Measurements from ENCODE around the gene LIPC. TPM values are rescaled to one million over a fixed set of nuclear protein-coding genes. Genes with fewer than 3 reads are reported as not detected.

The LIPC gene
- total and polyA plus RNA-seq, 7 donors, result 0.36 to 3.0 (median 0.83) TPM; not detected in 2

DNA sequence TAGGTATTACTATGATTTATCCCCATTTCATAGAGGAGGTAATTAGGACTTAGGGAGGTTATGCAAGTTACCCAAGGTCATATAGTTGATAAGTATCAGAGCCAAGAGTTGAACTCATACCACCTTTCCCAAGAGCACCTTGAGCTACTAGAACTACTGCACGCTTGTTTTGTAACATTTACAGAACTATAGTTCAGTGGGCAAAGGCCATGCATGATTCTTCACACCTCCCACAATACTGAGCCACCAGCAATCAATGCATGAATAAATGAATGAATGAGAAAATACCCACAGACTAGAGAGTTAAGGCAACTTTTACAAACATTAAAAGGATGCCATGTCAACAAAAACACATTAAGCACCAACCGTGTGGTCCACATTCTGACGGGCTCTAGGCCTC lies 46.8 kb downstream of the LIPC start:
- Histone ChIP-seq H3K36me3 (no peaks in the 10 kb centered on the region), H3K27ac (no peak overlapping the region), H3K4me1 (peaks cover 0 to 4% (median under 1%) of the 10 kb centered on the region in 4 donors), H3K4me3 (no peak overlapping the region), H3K27me3 (no peaks in the 10 kb centered on the region), H3K9me3 (no peaks in the 10 kb centered on the region)
- no peak for DNase-seq
- 94 to 97% methylated on average over 3 of the region's 3 CpGs for WGBS, 2 donors
- TF ChIP-seq, protein P1, sequence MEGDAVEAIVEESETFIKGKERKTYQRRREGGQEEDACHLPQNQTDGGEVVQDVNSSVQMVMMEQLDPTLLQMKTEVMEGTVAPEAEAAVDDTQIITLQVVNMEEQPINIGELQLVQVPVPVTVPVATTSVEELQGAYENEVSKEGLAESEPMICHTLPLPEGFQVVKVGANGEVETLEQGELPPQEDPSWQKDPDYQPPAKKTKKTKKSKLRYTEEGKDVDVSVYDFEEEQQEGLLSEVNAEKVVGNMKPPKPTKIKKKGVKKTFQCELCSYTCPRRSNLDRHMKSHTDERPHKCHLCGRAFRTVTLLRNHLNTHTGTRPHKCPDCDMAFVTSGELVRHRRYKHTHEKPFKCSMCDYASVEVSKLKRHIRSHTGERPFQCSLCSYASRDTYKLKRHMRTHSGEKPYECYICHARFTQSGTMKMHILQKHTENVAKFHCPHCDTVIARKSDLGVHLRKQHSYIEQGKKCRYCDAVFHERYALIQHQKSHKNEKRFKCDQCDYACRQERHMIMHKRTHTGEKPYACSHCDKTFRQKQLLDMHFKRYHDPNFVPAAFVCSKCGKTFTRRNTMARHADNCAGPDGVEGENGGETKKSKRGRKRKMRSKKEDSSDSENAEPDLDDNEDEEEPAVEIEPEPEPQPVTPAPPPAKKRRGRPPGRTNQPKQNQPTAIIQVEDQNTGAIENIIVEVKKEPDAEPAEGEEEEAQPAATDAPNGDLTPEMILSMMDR (IDR thresholded peaks at IDR 0.05), result no peak
- TF ChIP-seq POLR2A (IDR thresholded peaks at IDR 0.05) (no peak), EP300 (IDR thresholded peaks at IDR 0.05) (no peak), POLR2AphosphoS5 (IDR thresholded peaks at IDR 0.05) (no peak)
- intact Hi-C loops (cut with DNase I), result no loop called here

DNA sequence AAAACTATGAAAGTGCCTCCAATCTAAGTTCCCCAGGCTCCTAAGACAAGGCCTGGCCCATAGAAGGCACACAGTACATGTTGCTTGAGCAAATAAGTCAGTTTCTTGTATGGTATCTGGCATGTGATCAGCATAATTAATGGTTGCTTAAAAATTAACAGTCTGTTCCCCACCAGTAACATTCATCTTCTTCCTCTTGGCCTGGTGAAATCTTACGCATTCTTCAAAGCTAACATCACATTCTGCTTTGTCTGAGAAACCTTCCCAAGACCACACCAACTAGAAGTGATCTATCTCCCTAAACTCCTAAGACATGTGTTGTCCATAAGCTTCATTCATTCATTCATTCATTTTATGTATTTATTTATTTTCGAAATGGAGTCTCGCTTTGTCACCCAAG lies 48.1 kb downstream of the LIPC start:
- 95 to 96% methylated on average over 3 of the region's 3 CpGs for WGBS, 2 donors
- Histone ChIP-seq H3K4me1 (peaks cover 0 to 4% (median 0%) of the 10 kb centered on the region in 4 donors), H3K9me3 (no peaks in the 10 kb centered on the region), H3K36me3 (no peaks in the 10 kb centered on the region), H3K4me3 (no peak overlapping the region), H3K27ac (no peak overlapping the region), H3K27me3 (no peaks in the 10 kb centered on the region)
- TF ChIP-seq POLR2A (IDR thresholded peaks at IDR 0.05), result no peak
- TF ChIP-seq, protein P1 (IDR thresholded peaks at IDR 0.05), result no peak
- TF ChIP-seq EP300 (IDR thresholded peaks at IDR 0.05), result no peak
- TF ChIP-seq POLR2AphosphoS5 (IDR thresholded peaks at IDR 0.05), result no peak
- no peak for DNase-seq
- intact Hi-C loops (cut with DNase I), result no loop called here

DNA sequence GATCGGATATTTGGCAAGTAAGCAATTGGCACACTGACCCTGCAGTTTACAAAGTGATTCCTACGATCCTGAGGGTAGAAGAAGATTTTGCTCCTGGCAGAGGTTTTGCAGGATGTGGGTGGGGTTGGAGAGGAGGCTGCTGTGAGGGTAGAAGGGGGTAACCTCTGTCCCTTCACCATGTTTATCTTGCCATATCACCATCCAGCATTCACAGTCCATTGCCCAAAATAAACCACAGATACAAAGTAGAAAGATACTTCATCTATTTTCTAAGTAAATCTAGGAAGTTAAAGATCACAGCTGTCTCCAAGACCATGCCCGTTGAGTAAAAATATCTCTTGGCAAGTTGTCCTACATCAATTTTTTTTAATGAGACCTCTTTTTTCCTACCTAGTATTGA lies 51.6 kb downstream of the LIPC start:
- no peak for DNase-seq
- no peak for TF ChIP-seq POLR2A (IDR thresholded peaks at IDR 0.05)
- Histone ChIP-seq H3K36me3 (no peaks in the 10 kb centered on the region), H3K4me3 (no peak overlapping the region), H3K27me3 (no peaks in the 10 kb centered on the region), H3K27ac (no peak overlapping the region), H3K9me3 (no peaks in the 10 kb centered on the region), H3K4me1 (no peaks in the 10 kb centered on the region)
- intact Hi-C loops (cut with DNase I), result no loop called here
- WGBS, 2 donors, result 60 to 68% methylated on average over 3 of the region's 3 CpGs

DNA sequence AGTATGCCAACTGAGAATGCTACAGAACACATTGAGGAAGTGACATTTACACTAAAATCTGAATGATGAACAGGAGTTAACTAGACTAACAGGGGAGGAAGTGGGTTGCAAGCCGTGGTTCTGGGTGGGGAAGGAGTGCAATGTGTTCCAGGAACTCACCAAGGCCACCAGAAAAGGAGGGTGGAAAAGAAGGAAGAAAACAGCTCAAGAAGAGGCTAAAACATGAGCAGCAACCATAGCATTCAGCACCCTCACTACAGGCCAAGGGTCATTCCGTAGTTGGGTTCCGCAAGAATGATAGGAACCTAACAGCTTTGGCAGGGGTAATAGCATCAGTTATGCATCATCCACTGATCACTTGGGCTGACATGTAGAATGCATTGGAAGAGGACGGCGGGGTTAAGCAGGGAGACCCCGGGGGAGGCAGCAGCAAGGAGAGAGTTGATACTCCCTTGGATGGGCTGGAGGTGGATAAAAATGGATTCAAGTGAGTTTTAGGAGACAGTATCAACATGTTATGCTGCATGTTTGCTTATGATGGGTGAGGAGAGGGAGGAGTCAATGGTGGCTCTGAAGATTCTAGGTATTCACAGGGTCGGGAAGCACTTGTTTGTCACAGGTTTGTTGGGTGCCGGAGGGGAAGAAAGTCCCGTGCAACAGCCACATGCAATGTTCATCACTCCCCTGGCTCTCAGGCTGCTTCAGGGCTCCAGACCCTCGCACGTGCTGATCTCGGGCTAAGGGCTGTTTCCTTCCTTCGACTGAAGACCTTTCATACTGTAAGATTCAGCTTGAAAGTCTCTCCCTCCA lies 53.2 kb downstream of the LIPC start:
- no peaks in the 10 kb centered on the region for H3K27me3 ChIP-seq
- no peak for DNase-seq
- WGBS, 2 donors, result 78 to 91% methylated on average over 13 of the region's 13 CpGs
- no peak overlapping the region for H3K4me3 ChIP-seq
- H3K9me3 ChIP-seq, result no peaks in the 10 kb centered on the region
- H3K36me3 ChIP-seq, result no peaks in the 10 kb centered on the region
- H3K4me1 ChIP-seq, result no peaks in the 10 kb centered on the region
- no peak overlapping the region for H3K27ac ChIP-seq
- intact Hi-C loops (cut with DNase I), result no loop called here
- no peak for TF ChIP-seq EP300 (IDR thresholded peaks at IDR 0.05)

DNA sequence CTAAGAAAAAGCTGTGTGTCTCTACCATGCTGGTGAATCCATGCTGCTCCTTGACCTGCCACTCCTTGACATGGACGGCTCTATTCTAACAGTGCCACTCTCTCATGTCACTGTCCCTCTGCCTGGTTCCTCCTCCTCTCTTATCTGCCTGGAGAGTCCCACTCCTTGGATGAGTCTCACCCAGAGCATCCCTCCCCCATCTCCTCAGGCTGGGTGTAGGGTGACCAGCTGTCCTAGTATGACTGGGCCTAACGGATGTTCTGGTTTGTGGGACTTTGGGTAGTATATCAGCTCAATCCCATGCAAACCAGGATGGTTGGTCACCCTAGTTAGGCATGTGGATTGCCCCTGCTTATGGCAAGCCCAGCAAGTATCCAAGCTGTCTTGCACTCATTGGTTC lies 54.3 kb downstream of the LIPC start:
- intact Hi-C loops (cut with DNase I), result no loop called here
- DNase-seq, result no peak
- H3K9me3 ChIP-seq, result no peaks in the 10 kb centered on the region
- no peaks in the 10 kb centered on the region for H3K4me1 ChIP-seq
- H3K36me3 ChIP-seq, result no peaks in the 10 kb centered on the region
- WGBS, 2 donors, result 93 to 94% methylated on average over 2 of the region's 2 CpGs
- no peak overlapping the region for H3K27ac ChIP-seq
- TF ChIP-seq, protein P1 (IDR thresholded peaks at IDR 0.05), result no peak
- TF ChIP-seq EP300 (IDR thresholded peaks at IDR 0.05), result no peak
- TF ChIP-seq POLR2AphosphoS5 (IDR thresholded peaks at IDR 0.05), result no peak
- no peak for TF ChIP-seq POLR2A (IDR thresholded peaks at IDR 0.05)
- no peaks in the 10 kb centered on the region for H3K27me3 ChIP-seq
- no peak overlapping the region for H3K4me3 ChIP-seq

DNA sequence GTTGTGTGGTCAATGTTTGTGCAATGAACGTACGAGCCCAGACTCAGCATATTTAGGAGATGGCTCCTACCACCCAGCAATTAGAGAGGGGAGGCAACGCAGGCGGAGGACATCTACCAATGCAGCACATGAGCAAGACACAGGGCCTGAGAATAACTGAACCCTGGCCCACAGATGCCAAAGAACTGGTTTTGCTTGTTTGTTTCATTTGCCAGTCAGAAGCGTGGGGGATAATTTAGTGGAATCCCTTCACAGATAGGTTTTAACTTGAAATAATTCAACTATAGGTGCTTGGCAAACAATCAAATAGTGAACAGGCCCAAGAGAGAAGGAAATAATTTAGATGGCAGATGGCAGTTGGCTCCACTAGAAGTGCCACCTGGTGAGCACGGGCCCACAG lies 54.8 kb downstream of the LIPC start:
- Histone ChIP-seq H3K27me3 (no peaks in the 10 kb centered on the region), H3K36me3 (no peaks in the 10 kb centered on the region), H3K4me3 (no peak overlapping the region), H3K27ac (no peak overlapping the region), H3K9me3 (no peaks in the 10 kb centered on the region), H3K4me1 (no peaks in the 10 kb centered on the region)
- no peak for DNase-seq
- TF ChIP-seq POLR2A (IDR thresholded peaks at IDR 0.05), result no peak
- no peak for TF ChIP-seq POLR2AphosphoS5 (IDR thresholded peaks at IDR 0.05)
- TF ChIP-seq, protein P1 (IDR thresholded peaks at IDR 0.05), result no peak
- intact Hi-C loops (cut with DNase I), result no loop called here
- 87 to 93% methylated on average over 6 of the region's 6 CpGs for WGBS, 2 donors

Data from sigmoid colon (tissue), 7 donors.